Gastroesophageal sphincter (tissue), 4 donors: ENCODE data around the gene OR4K14. TPM values are rescaled to one million over a fixed set of nuclear protein-coding genes. Genes with fewer than 3 reads are reported as not detected.
"Not testable (repeated sequence)": the region's sequence is repeated elsewhere in the genome, so short reads cannot be mapped to it uniquely, and the experiment has no call there.

Source experiments
- ATAC-seq: fragments of 150-250 bp; one replicate; pipeline ENCODE4 v1.9.1; 2016; ENCODE audit warnings: mild to moderate bottlenecking, moderate library complexity
- H3K27ac ChIP-seq, 4 donors: fragments of 200-600 bp; sonication (generic) in 3 of 4; 1 replicate in 3 of 4; 2 replicates in 1 of 4; pipeline ENCODE4 v1.5.1; 2016 to 2019
- H3K27me3 ChIP-seq: fragments of 200-600 bp; sonication (generic); one replicate; pipeline ENCODE4 v1.5.1; 2019
- H3K36me3 ChIP-seq, 2 donors: fragments of 200-600 bp; sonication (generic); one replicate each; pipeline ENCODE4 v1.5.1; 2019; ENCODE audit warnings: control low read depth in 1 of 2
- H3K4me1 ChIP-seq, 3 donors: fragments of 200-600 bp; sonication (generic); 1 replicate in 2 of 3; 2 replicates in 1 of 3; pipeline ENCODE4 v1.5.1; 2016 to 2019; ENCODE audit warnings: control low read depth in 2 of 3
- H3K4me3 ChIP-seq, 2 donors: fragments of 200-600 bp; sonication (generic); one replicate each; pipeline ENCODE4 v1.5.1; 2019; ENCODE audit warnings: mild to moderate bottlenecking in 1 of 2, moderate library complexity in 1 of 2
- H3K9me3 ChIP-seq, 3 donors: fragments of 200-600 bp; sonication (generic); one replicate each; pipeline ENCODE4 v1.5.1; 2017 to 2019; ENCODE audit warnings: control low read depth in 2 of 3
- EP300 ChIP-seq: sonication (generic); formaldehyde crosslinking; IDR thresholded peaks from one replicate; pipeline ENCODE4 v1.6.1; 2017; ENCODE audit warnings: antibody characterized with exemption, mild to moderate bottlenecking
- POLR2A ChIP-seq, 2 donors: fragments of 450-650 bp; IDR thresholded peaks; one replicate each; pipeline ENCODE4 v1.6.1; 2017; ENCODE audit warnings: antibody characterized with exemption in 2 of 2, mild to moderate bottlenecking in 2 of 2, moderate library complexity in 1 of 2
- POLR2AphosphoS5 ChIP-seq: sonication (generic); formaldehyde crosslinking; IDR thresholded peaks from one replicate; pipeline ENCODE4 v1.6.1; 2017; ENCODE audit warnings: antibody characterized with exemption
- WGBS, 2 donors: methylation state at CpG; one replicate each; pipeline ENCODE4 v1.1.5; 2018; ENCODE audit warnings: low coverage in 1 of 2; 5-methylcytosine and 5-hydroxymethylcytosine counted together
- total RNA-seq, 4 donors: library from RNA; depleted of rRNA; stranded (reverse); fragments of >200 nt; gene quantifications; one replicate each; pipeline ENCODE4 v1.1.0, GENCODE V29; 2016
- TF ChIP-seq, protein P1 (sequence below), 4 experiments: fragments of 200-600 bp in 2 of 4; fragments of 450-650 bp in 2 of 4; sonication (generic) in 1 of 4; IDR thresholded peaks; one replicate each; pipeline ENCODE4 v1.5.1; 2017 to 2019; ENCODE audit warnings: antibody characterized with exemption in 4 of 4, mild to moderate bottlenecking in 2 of 4, moderate library complexity in 2 of 4

OR4K14 gene
- total RNA-seq, 4 donors from 2014 or later = not detected

DNA sequence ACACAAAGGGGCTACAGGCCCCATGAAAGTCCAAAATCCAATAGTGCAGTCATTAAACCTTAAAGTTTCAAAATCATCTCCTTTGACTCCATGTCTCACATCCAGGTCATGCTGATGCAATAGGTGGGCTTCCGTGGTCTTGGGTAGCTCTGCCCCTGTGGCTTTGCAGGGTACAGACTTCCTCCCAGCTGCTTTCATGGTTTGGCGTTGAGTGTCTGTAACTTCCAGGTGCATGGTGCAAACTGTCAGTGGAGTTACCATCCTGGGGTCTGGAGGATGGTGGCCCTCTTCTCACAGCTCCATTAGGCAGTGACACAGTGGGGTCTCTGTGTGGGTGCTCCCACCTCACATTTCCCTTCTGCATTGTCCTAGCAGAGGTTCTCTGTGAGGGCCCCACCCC, 25.7 kb downstream of the OR4K14 start:
- Histone ChIP-seq H3K4me3 (no peak overlapping the region), H3K9me3 (no peaks in the 10 kb centered on the region), H3K27ac (no peak overlapping the region), H3K36me3 (no peaks in the 10 kb centered on the region), H3K4me1 (no peaks in the 10 kb centered on the region), H3K27me3 (no peaks in the 10 kb centered on the region)
- ATAC-seq = no peak
- 0% methylated on average over 1 of the region's 2 CpGs; no CpG with 5 or more reads in 1 of the 2 donors for WGBS, 2 donors
- TF ChIP-seq POLR2AphosphoS5 = no peak
- TF ChIP-seq, protein P1, sequence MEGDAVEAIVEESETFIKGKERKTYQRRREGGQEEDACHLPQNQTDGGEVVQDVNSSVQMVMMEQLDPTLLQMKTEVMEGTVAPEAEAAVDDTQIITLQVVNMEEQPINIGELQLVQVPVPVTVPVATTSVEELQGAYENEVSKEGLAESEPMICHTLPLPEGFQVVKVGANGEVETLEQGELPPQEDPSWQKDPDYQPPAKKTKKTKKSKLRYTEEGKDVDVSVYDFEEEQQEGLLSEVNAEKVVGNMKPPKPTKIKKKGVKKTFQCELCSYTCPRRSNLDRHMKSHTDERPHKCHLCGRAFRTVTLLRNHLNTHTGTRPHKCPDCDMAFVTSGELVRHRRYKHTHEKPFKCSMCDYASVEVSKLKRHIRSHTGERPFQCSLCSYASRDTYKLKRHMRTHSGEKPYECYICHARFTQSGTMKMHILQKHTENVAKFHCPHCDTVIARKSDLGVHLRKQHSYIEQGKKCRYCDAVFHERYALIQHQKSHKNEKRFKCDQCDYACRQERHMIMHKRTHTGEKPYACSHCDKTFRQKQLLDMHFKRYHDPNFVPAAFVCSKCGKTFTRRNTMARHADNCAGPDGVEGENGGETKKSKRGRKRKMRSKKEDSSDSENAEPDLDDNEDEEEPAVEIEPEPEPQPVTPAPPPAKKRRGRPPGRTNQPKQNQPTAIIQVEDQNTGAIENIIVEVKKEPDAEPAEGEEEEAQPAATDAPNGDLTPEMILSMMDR (IDR thresholded peaks at IDR 0.05) = no peak

DNA sequence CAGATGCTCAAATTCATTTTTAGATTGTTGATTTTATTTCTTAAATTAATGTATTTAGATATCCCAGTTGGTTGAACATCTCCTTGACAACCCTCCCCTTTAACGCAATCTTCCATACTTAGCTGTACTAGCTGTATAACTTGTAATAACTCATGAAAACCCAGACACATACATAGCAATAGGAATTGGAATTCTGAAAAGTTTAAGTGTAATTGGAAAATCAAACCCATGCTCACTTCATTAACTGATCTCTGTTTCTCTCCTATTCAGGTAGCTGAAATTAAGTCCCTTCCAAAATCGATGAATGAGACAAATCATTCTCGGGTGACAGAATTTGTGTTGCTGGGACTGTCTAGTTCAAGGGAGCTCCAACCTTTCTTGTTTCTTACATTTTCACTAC, 43.8 kb downstream of the OR4K14 start, which contains the start of gene OR4K15:
TSS of gene OR4K15 (plus strand) at position 301 of the 400 bp plus-strand sequence. CDS start at position 301, 0 bp downstream.
- no peak within 1 kb of the TSS for H3K4me3 ChIP-seq
- no peaks in the 10 kb centered on the region for H3K36me3 ChIP-seq
- WGBS, 2 donors = 89 to 96% methylated on average over 2 to 3 of the region's 3 CpGs
- ATAC-seq = no peak
- no peaks in the 10 kb centered on the region for H3K27me3 ChIP-seq
- TF ChIP-seq, protein P1 (IDR thresholded peaks at IDR 0.05) = no peak
- TF ChIP-seq POLR2A (IDR thresholded peaks at IDR 0.05) (no peak), EP300 (no peak), POLR2AphosphoS5 (no peak)
- H3K9me3 ChIP-seq = no peaks in the 10 kb centered on the region
- H3K27ac ChIP-seq = no peak within 1 kb of the TSS
- H3K4me1 ChIP-seq = no peaks in the 10 kb centered on the region

DNA sequence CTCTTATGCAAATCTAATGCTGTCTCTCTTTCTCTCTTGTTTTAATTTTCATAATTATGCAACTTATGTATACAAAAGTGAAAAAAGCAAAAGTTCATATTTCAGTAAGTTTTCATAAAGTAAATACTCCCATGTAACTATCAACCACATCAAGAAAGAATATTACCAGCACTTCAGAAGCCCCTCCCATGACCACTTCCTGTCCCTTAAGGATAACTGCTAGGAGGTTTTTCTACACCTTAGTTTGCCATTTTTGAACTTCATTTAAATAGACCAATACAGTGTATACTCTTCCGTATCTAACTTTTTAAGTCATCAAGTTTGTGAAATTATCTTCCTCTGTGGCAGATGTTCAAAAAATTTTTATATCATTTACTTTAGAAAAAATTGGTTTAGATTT, 44.3 kb downstream of the OR4K14 start:
- H3K4me3 ChIP-seq = no peak overlapping the region
- WGBS, 2 donors = 50 to 79% methylated on average over 1 of the region's 1 CpG
- no peak for ATAC-seq

DNA sequence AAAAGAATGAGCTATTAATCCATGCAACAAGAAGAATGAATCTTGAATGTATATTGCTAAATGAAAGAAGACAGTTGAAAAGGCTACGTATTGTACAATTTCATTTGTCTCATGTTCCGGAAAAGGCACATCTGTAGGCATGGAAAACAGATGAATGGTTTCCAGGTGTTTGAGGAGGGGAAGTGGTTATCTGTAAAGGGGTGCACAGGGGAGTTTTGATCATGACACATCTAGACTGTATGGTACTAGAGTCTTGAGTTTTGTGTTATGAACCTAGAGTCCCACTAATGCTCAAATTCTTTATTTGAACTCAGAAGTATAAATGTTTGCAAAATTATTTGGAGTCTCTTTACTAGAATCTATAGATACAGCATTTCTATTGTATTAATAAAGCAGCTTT, 49.4 kb downstream of the OR4K14 start:
- 47 to 86% methylated on average over 2 of the region's 2 CpGs for WGBS, 2 donors
- not testable (repeated sequence) for ATAC-seq, H3K9me3 ChIP-seq, H3K4me1 ChIP-seq, H3K27ac ChIP-seq, H3K36me3 ChIP-seq, H3K27me3 ChIP-seq, H3K4me3 ChIP-seq

More for the DNA sequence above, 44.3 kb downstream of the OR4K14 start:
- no peaks in the 10 kb centered on the region for H3K36me3 ChIP-seq
- no peaks in the 10 kb centered on the region for H3K27me3 ChIP-seq
- TF ChIP-seq POLR2A (IDR thresholded peaks at IDR 0.05) = no peak
- TF ChIP-seq, protein P1 (IDR thresholded peaks at IDR 0.05) = no peak
- no peak for TF ChIP-seq POLR2AphosphoS5
- no peak for TF ChIP-seq EP300
- H3K4me1 ChIP-seq = no peaks in the 10 kb centered on the region
- H3K9me3 ChIP-seq = no peaks in the 10 kb centered on the region
- H3K27ac ChIP-seq = no peak overlapping the region

Other genes with a start within 250 kb of the OR4K14 start
- under 1 TPM in 1 of 4 donors, not detected in 3; 0.15 TPM for gene OR4M1, start 245.8 kb downstream of the OR4K14 start, total RNA-seq
- not detected for gene OR4N2, start 215.5 kb downstream of the OR4K14 start, total RNA-seq
- gene OR4K2, start 144.2 kb downstream of the OR4K14 start, total RNA-seq = not detected
- gene OR4K5, start 98.7 kb downstream of the OR4K14 start, total RNA-seq = not detected
- not detected for gene OR4K1, start 88.4 kb downstream of the OR4K14 start, total RNA-seq
- gene OR4K15, start 43.7 kb downstream of the OR4K14 start, total RNA-seq = not detected
- not detected for gene OR4Q2, start 17.1 kb downstream of the OR4K14 start, total RNA-seq
- gene OR4K13, start 16.7 kb upstream of the OR4K14 start, total RNA-seq = under 1 TPM in 1 of 4 donors, not detected in 3; 0.12 TPM
- gene OR4L1, start 40.7 kb upstream of the OR4K14 start, total RNA-seq = not detected
- not detected for gene OR4K17, start 91.4 kb upstream of the OR4K14 start, total RNA-seq
- gene OR4N5, start 119.5 kb upstream of the OR4K14 start, total RNA-seq = not detected
- gene OR11G2, start 171.6 kb upstream of the OR4K14 start, total RNA-seq = not detected
- not detected for gene OR11H6, start 204.4 kb upstream of the OR4K14 start, total RNA-seq
- gene OR11H7, start 209.7 kb upstream of the OR4K14 start, total RNA-seq = under 1 TPM in 1 of 4 donors, not detected in 3; 0.50 TPM
- gene OR11H4, start 220.0 kb upstream of the OR4K14 start, total RNA-seq = not detected